ENCODE data around the gene MRRF.

The MRRF gene

DNA sequence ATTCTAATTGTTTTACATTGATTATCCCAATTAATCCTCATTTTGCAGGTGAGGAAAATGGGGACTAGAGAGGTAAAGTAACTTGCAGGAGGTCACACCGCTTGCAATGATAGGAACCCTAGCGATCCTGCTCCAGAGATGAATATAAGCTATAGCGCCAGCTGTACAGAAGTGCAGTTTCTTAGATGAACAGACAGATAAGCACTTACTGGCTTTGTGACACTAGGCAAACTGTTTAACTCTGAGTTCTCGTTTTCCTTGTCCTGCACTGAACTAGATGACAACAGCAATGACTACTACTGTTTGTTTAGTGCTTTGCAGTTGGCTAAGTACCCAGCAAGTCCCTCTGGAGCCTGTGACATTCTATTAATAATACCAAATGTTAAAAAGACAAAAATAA, 47.0 kb upstream of the MRRF start:
- no peaks in the 10 kb centered on the region for H3K9me3 ChIP-seq (ENCODE audit: severe bottlenecking)
- H3K4me3 ChIP-seq (ENCODE audit: severe bottlenecking) = no peak overlapping the region
- no peak for ATAC-seq (ENCODE audit: low read depth)
- H3K27me3 ChIP-seq (ENCODE audit: insufficient read depth, poor library complexity, severe bottlenecking) = peaks cover 24% of the 10 kb centered on the region
- H3K36me3 ChIP-seq (ENCODE audit: low read depth) = no peaks in the 10 kb centered on the region
- H3K4me1 ChIP-seq (ENCODE audit: insufficient read depth, poor library complexity, severe bottlenecking) = no peaks in the 10 kb centered on the region
- no peak for DNase-seq (ENCODE audit: low spot score)
- TF ChIP-seq, protein P1, sequence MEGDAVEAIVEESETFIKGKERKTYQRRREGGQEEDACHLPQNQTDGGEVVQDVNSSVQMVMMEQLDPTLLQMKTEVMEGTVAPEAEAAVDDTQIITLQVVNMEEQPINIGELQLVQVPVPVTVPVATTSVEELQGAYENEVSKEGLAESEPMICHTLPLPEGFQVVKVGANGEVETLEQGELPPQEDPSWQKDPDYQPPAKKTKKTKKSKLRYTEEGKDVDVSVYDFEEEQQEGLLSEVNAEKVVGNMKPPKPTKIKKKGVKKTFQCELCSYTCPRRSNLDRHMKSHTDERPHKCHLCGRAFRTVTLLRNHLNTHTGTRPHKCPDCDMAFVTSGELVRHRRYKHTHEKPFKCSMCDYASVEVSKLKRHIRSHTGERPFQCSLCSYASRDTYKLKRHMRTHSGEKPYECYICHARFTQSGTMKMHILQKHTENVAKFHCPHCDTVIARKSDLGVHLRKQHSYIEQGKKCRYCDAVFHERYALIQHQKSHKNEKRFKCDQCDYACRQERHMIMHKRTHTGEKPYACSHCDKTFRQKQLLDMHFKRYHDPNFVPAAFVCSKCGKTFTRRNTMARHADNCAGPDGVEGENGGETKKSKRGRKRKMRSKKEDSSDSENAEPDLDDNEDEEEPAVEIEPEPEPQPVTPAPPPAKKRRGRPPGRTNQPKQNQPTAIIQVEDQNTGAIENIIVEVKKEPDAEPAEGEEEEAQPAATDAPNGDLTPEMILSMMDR (IDR thresholded peaks at IDR 0.05; ENCODE audit: poor library complexity, severe bottlenecking) = no peak
- no peak overlapping the region for H3K27ac ChIP-seq (ENCODE audit: poor library complexity, severe bottlenecking)

DNA sequence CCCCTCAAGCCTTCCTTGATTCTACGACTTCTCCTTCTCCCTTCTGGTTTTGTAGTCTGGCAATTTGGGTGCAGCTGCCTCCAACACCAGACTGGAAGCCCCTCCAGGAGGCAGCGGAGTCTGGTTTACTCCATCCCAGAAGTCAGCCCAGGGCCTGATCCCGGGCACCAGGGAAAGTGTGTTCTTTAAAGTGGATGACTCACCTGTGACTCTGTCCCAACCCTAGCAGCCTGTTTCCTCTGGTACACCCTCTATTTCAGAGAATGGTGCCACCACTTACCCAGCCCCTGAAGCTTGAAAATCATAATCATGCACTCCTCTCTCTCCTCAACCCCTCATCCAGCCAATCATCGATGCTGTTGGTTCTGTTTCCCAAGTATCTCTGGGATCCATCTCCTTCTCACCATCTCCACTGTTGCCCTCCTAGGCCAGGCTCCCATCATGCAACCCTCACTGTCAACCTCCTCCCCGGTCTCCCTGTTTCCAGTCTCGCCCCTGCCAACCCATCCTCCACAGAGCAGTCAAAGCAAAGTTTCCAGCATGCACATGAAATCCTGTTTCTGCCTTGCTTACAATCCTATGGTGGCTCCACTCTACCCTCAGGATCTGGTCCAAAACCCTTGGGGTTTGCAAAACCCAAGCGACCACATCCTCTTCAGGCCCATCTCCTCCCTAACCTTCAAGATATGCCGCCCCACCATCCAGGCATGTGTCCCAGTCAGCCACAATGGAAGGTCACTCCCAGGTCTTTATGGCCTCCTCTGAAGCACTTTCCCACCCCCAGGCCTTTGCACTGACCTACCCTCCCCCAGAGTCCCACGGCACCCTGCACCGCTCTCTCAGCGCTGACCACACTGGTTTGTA, 46.4 kb upstream of the MRRF start:
- Histone ChIP-seq H3K27me3 (ENCODE audit: insufficient read depth, poor library complexity, severe bottlenecking) (peaks cover 24% of the 10 kb centered on the region), H3K9me3 (ENCODE audit: severe bottlenecking) (no peaks in the 10 kb centered on the region), H3K36me3 (ENCODE audit: low read depth) (no peaks in the 10 kb centered on the region), H3K27ac (ENCODE audit: poor library complexity, severe bottlenecking) (no peak overlapping the region), H3K4me1 (ENCODE audit: insufficient read depth, poor library complexity, severe bottlenecking) (no peaks in the 10 kb centered on the region), H3K4me3 (ENCODE audit: severe bottlenecking) (no peak overlapping the region)
- ATAC-seq (ENCODE audit: low read depth) (no peak), DNase-seq (ENCODE audit: low spot score) (no peak)
- TF ChIP-seq, protein P1 (IDR thresholded peaks at IDR 0.05; ENCODE audit: poor library complexity, severe bottlenecking) = no peak

DNA sequence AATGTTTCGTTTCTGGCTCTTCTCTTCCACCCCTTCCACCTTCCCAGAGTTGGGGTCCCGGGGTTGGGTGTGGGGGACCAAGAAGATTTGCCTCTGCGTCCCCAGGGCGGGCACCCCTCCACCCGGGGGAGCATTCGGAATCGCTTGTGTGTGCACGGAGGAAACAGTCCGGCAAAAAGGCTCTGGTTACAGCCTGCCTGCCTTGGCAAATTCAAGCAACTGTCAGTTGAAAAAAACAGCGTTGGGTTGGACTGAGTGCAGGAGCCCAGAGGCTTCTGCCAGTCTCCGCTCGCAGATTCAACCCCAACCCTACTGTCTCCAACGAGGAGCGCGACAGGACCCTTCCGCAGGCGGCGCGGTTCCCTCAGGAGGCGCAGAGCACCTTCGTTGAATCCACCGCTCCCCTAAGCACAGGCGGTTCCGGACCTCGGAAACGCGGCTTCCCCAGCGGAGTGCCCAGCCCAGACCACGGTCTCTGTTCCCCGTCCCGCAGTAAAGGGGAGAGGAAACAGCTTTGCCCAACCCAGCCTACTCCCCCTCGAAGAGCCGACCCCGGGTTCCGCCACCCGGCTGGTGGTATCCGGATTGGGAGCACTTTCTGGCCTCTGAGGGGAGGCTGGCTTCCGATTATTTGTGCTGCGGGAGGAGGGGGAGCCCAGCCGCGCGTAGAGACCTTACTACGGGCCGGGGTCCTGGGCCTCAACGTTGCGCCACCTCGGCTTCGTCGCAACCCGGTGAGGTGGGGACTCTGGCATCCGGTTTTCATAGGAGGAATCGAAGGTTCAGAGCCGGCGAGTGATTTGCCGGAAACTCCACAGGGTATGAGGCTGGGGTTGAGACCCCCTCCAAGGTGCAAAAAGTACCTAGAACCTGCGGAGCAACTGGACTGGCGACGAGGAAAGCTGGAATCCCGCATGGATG, 45.5 kb upstream of the MRRF start:
- no peak for ATAC-seq (ENCODE audit: low read depth)
- DNase-seq (ENCODE audit: low spot score) = no peak
- no peak overlapping the region for H3K4me3 ChIP-seq (ENCODE audit: severe bottlenecking)
- H3K9me3 ChIP-seq (ENCODE audit: severe bottlenecking) = no peaks in the 10 kb centered on the region
- H3K36me3 ChIP-seq (ENCODE audit: low read depth) = no peaks in the 10 kb centered on the region
- H3K4me1 ChIP-seq (ENCODE audit: insufficient read depth, poor library complexity, severe bottlenecking) = no peaks in the 10 kb centered on the region
- TF ChIP-seq, protein P1 (IDR thresholded peaks at IDR 0.05; ENCODE audit: poor library complexity, severe bottlenecking) = no peak
- peaks cover 24% of the 10 kb centered on the region for H3K27me3 ChIP-seq (ENCODE audit: insufficient read depth, poor library complexity, severe bottlenecking)
- no peak overlapping the region for H3K27ac ChIP-seq (ENCODE audit: poor library complexity, severe bottlenecking)

DNA sequence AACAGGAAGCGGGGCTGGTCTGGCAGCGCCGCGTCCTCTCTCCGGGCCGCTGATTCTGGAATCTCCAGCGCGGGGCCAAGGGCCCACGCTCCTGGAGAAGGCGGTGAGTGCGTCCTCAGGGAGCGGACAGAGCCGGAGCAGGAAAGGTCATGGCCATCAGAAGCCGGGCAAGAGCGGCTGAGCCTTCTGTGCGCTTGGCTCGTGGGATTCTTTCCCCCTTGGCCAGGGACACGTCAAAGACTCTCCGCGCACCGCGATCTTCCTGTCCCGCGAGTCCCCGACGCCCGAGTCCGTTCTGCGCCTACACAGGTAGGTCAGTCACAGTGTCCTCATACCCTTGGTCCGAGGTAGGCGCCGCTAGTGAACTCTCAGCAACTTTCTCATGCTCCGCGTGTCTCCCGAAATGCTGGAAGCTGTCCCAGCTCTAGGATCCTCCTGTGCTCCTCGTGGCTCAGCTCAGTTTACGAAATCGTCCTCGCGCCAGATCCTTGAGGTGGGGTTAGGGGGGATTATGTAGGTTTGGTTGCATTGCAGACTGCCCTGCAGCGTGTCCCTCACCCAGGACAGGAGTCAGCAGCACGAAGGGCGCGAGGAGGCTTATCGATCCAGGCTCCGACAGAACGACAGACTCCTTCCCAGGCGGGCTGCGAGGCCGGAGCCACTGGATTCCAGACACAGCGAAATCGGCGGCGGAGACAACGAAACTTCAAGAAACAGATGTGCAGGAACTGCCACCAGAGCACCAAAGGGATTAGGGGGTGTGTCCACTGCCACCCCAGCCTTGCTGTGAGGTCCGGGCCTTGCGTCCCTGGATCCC, 44.6 kb upstream of the MRRF start:
- ATAC-seq (ENCODE audit: low read depth) (no peak), DNase-seq (ENCODE audit: low spot score) (no peak)
- Histone ChIP-seq H3K4me1 (ENCODE audit: insufficient read depth, poor library complexity, severe bottlenecking) (no peaks in the 10 kb centered on the region), H3K36me3 (ENCODE audit: low read depth) (no peaks in the 10 kb centered on the region), H3K27me3 (ENCODE audit: insufficient read depth, poor library complexity, severe bottlenecking) (peaks cover 24% of the 10 kb centered on the region), H3K27ac (ENCODE audit: poor library complexity, severe bottlenecking) (no peak overlapping the region), H3K4me3 (ENCODE audit: severe bottlenecking) (no peak overlapping the region), H3K9me3 (ENCODE audit: severe bottlenecking) (no peaks in the 10 kb centered on the region)
- TF ChIP-seq, protein P1 (IDR thresholded peaks at IDR 0.05; ENCODE audit: poor library complexity, severe bottlenecking) = no peak

Data from RWPE2 (cell line).